Trophoblast cell (in vitro differentiated cells and primary cell): ENCODE results near the gene SLC16A9.
A peak's percentile ranks its signal among the peaks of the same experiment; 100 is the strongest.

Experiments
- DNase-seq, 2 donors: peaks; one replicate each; pipeline ENCODE4 v3.0.0-alpha.2; 2016
- H2AFZ ChIP-seq: 2 replicates; pipeline ENCODE4 v1.6.1; 2013; ENCODE audit warnings: low read length, moderate library complexity, mild to moderate bottlenecking; ENCODE audit not compliant: insufficient read depth, poor library complexity
- H2AK5ac ChIP-seq: 2 replicates; pipeline ENCODE4 v1.6.1; 2013; ENCODE audit warnings: mild to moderate bottlenecking, low read length
- H2BK120ac ChIP-seq: 2 replicates; pipeline ENCODE4 v1.6.1; 2013; ENCODE audit warnings: low read length, mild to moderate bottlenecking, moderate library complexity; ENCODE audit not compliant: insufficient read depth, poor library complexity
- H2BK12ac ChIP-seq: 2 replicates; pipeline ENCODE4 v1.6.1; 2013; ENCODE audit warnings: mild to moderate bottlenecking, low read length, moderate library complexity
- H2BK5ac ChIP-seq: 2 replicates; pipeline ENCODE4 v1.6.1; 2013; ENCODE audit warnings: low read length, low read depth, moderate library complexity, mild to moderate bottlenecking; ENCODE audit not compliant: poor library complexity
- H3K14ac ChIP-seq: 2 replicates; pipeline ENCODE4 v1.6.1; 2013; ENCODE audit warnings: mild to moderate bottlenecking, low read length
- H3K18ac ChIP-seq: 2 replicates; pipeline ENCODE4 v1.6.1; 2013; ENCODE audit warnings: mild to moderate bottlenecking, low read length
- H3K23ac ChIP-seq: 2 replicates; pipeline ENCODE4 v1.6.1; 2013; ENCODE audit warnings: low read length
- H3K27ac ChIP-seq: 2 replicates; pipeline ENCODE4 v1.5.1; 2013; ENCODE audit warnings: low read depth, mild to moderate bottlenecking, inconsistent platforms, low read length, moderate library complexity
- H3K27me3 ChIP-seq: 2 replicates; pipeline ENCODE4 v1.6.1; 2013; ENCODE audit warnings: inconsistent platforms, mild to moderate bottlenecking, low read length, moderate library complexity; ENCODE audit not compliant: insufficient read depth
- H3K36me3 ChIP-seq, 2 experiments: 1 replicate in 1 of 2; 2 replicates in 1 of 2; pipeline ENCODE4 v1.6.1; 2013; ENCODE audit warnings: low read length in 2 of 2, mild to moderate bottlenecking in 2 of 2, moderate library complexity in 1 of 2; ENCODE audit not compliant: insufficient read depth in 2 of 2, control insufficient read depth in 1 of 2
- H3K4ac ChIP-seq: 2 replicates; pipeline ENCODE4 v1.6.1; 2013; ENCODE audit warnings: low read depth, mild to moderate bottlenecking, low read length, moderate library complexity
- H3K4me1 ChIP-seq, 2 experiments: 1 replicate in 1 of 2; 2 replicates in 1 of 2; pipeline ENCODE4 v1.6.1; 2013; ENCODE audit warnings: low read length in 2 of 2, mild to moderate bottlenecking in 2 of 2, moderate library complexity in 1 of 2; ENCODE audit not compliant: insufficient read depth in 2 of 2, control insufficient read depth in 1 of 2
- H3K4me2 ChIP-seq: 2 replicates; pipeline ENCODE4 v1.6.1; 2013; ENCODE audit warnings: inconsistent platforms, mild to moderate bottlenecking, low read length, moderate library complexity
- H3K4me3 ChIP-seq: 2 replicates; pipeline ENCODE4 v1.5.1; 2013; ENCODE audit warnings: mild to moderate bottlenecking, low read depth, low read length, inconsistent platforms
- H3K79me1 ChIP-seq: one replicate; pipeline ENCODE4 v1.6.1; 2013; ENCODE audit warnings: low read length
- H3K79me2 ChIP-seq: 2 replicates; pipeline ENCODE4 v1.6.1; 2013; ENCODE audit warnings: low read length, mild to moderate bottlenecking; ENCODE audit not compliant: control insufficient read depth, insufficient read depth, poor library complexity
- H3K9ac ChIP-seq: 2 replicates; pipeline ENCODE4 v1.6.1; 2013; ENCODE audit warnings: mild to moderate bottlenecking, low read length
- H3K9me3 ChIP-seq: 2 replicates; pipeline ENCODE4 v1.6.1; 2013; ENCODE audit warnings: low read depth, mild to moderate bottlenecking, control low read depth, inconsistent platforms, low read length; ENCODE audit not compliant: insufficient read depth
- H4K12ac ChIP-seq: 2 replicates; pipeline ENCODE4 v1.6.1; 2013; ENCODE audit warnings: low read depth, mild to moderate bottlenecking, low read length, moderate library complexity
- H4K8ac ChIP-seq: 2 replicates; pipeline ENCODE4 v1.6.1; 2013; ENCODE audit warnings: low read depth, mild to moderate bottlenecking, low read length, moderate library complexity
- H4K91ac ChIP-seq: one replicate; pipeline ENCODE4 v1.6.1; 2013; ENCODE audit warnings: low read depth, mild to moderate bottlenecking, low read length, moderate library complexity
- WGBS: extraction: QIAGEN DNeasy Blood & Tissue Kit; methylation state at CpG from one replicate; pipeline ENCODE4 v1.1.7; 2013; ENCODE audit warnings: missing lambda C conversion rate; ENCODE audit not compliant: insufficient read length, insufficient coverage; ENCODE audit errors: extremely low coverage; 5-methylcytosine and 5-hydroxymethylcytosine counted together

SLC16A9 gene

DNA sequence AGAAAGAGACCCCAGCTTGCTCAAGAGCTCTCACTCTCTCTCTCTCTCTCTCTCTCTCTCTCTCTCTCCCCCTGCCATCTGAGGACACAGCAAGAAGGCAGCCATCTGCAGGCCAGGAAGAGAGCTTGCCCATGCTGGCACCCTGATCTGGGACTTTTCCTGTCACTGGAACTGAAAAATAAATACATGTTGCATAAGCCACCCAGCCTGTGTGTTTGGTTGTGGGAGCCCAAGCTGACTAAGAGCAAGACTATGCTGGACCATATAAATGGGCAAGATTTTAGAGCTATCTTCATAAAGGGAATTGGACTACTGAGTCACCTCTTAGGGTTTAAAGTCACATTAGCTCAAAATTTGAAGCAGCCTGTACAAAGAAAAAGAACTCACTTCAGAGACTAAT, 98.6 kb downstream of the SLC16A9 start:
- Histone ChIP-seq H3K18ac (no peak overlapping the region), H3K79me2 (no peaks in the 10 kb centered on the region), H3K4me1 (no peaks in the 10 kb centered on the region), H2BK5ac (no peak overlapping the region), H2AFZ (no peak overlapping the region), H3K79me1 (no peaks in the 10 kb centered on the region), H3K9me3 (no peaks in the 10 kb centered on the region), H2BK120ac (no peak overlapping the region), H3K36me3 (no peaks in the 10 kb centered on the region), H3K14ac (no peak overlapping the region), H3K4ac (no peak overlapping the region), H3K27ac (no peak overlapping the region), H3K23ac (no peak overlapping the region), H3K4me2 (no peak overlapping the region), H4K8ac (no peak overlapping the region), H4K91ac (no peak overlapping the region), H4K12ac (no peak overlapping the region), H3K9ac (no peak overlapping the region), H3K4me3 (no peak overlapping the region), H2BK12ac (no peak overlapping the region), H2AK5ac (no peak overlapping the region), H3K27me3 (no peaks in the 10 kb centered on the region)
- DNase-seq, result peak; percentile 82 to 93

DNA sequence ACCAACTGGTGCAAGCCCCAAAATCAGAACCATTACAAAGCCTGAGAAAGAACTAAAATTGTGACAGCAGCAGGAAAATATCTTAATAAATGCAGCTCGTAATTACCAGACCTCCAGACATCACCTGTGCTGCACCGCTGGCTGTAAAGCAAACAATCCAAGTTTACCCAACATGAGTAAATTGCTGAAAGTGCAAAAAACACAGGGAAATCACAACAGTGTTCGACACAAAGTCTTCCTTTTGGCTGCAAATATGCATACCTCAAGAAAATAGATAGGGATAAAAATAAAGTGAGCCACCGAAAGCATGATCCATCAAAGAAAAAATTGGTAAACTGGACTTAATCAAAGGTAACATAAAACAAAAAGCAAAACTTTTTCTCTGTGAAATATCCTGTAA, 101.7 kb downstream of the SLC16A9 start:
- no peaks in the 10 kb centered on the region for H3K4me1 ChIP-seq
- no peaks in the 10 kb centered on the region for H3K36me3 ChIP-seq
- no peaks in the 10 kb centered on the region for H3K9me3 ChIP-seq
- H3K9ac ChIP-seq, result no peak overlapping the region
- H3K18ac ChIP-seq, result no peak overlapping the region
- no peak overlapping the region for H4K12ac ChIP-seq
- no peak overlapping the region for H2BK120ac ChIP-seq
- H3K4me2 ChIP-seq, result no peak overlapping the region
- H3K14ac ChIP-seq, result no peak overlapping the region
- WGBS, result no CpG with 5 or more reads among the region's 4 CpGs
- no peak for DNase-seq
- no peak overlapping the region for H2BK5ac ChIP-seq
- H2BK12ac ChIP-seq, result no peak overlapping the region
- H3K27me3 ChIP-seq, result no peaks in the 10 kb centered on the region
- H3K27ac ChIP-seq, result no peak overlapping the region
- no peaks in the 10 kb centered on the region for H3K79me1 ChIP-seq
- no peak overlapping the region for H3K4ac ChIP-seq
- H3K79me2 ChIP-seq, result no peaks in the 10 kb centered on the region
- no peak overlapping the region for H4K91ac ChIP-seq
- no peak overlapping the region for H3K23ac ChIP-seq
- no peak overlapping the region for H2AK5ac ChIP-seq
- no peak overlapping the region for H4K8ac ChIP-seq
- H3K4me3 ChIP-seq, result no peak overlapping the region
- H2AFZ ChIP-seq, result no peak overlapping the region

DNA sequence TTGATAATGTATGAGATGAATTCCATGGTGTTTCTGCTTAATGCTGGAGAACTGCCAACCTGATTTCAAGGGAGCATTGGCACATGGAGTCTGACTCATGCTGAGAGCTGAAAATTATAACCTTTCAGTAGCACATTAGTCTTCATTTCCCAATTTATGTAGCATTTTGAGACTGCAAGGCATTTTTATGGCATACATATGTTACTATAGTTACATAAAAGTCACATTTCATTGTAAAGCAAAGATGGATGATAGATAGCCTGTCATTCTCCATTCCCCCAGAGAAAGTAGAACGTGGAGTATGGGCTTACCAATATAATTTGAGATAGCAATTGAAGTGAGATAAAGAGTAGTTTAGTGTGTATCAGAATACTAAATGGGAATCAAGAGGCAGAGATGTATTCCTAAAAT, 103.1 kb downstream of the SLC16A9 start:
- Histone ChIP-seq H3K23ac (no peak overlapping the region), H3K4ac (no peak overlapping the region), H4K12ac (no peak overlapping the region), H3K4me2 (no peak overlapping the region), H3K79me2 (no peaks in the 10 kb centered on the region), H3K9me3 (no peaks in the 10 kb centered on the region), H3K27ac (no peak overlapping the region), H3K14ac (no peak overlapping the region), H3K18ac (no peak overlapping the region), H2AK5ac (no peak overlapping the region), H3K9ac (no peak overlapping the region), H3K36me3 (no peaks in the 10 kb centered on the region), H3K4me3 (no peak overlapping the region), H4K91ac (no peak overlapping the region), H2BK120ac (no peak overlapping the region), H2BK12ac (no peak overlapping the region), H2AFZ (no peak overlapping the region), H3K79me1 (no peaks in the 10 kb centered on the region), H4K8ac (no peak overlapping the region), H3K27me3 (no peaks in the 10 kb centered on the region), H2BK5ac (no peak overlapping the region), H3K4me1 (no peaks in the 10 kb centered on the region)
- no peak for DNase-seq
- WGBS, result no CpG with 5 or more reads among the region's 1 CpG

DNA sequence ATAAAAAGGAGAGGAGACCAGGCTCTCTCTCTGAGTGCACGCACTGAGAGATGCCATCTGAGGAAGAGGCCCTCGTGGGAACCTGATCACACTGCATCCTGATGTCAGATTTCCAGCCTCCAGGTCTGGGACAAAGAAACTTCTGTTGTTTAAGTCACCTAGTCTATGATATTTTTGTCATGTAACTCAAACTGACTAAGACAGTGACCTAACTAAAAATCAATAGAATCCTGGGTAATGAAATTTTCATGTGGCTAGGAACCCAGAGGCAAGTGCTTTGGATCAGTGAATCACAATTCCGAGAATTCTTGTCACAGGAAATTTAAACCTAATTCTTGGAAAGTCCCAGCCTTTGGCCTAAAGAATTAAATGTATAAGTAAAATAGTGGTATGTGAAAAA, 107.7 kb downstream of the SLC16A9 start:
- Histone ChIP-seq H2BK120ac (no peak overlapping the region), H3K79me2 (no peaks in the 10 kb centered on the region), H3K14ac (no peak overlapping the region), H3K27ac (no peak overlapping the region), H2AFZ (no peak overlapping the region), H3K4me3 (no peak overlapping the region), H3K4me2 (no peak overlapping the region), H2BK12ac (no peak overlapping the region), H3K36me3 (no peaks in the 10 kb centered on the region), H2AK5ac (no peak overlapping the region), H4K12ac (no peak overlapping the region), H3K4ac (no peak overlapping the region), H2BK5ac (no peak overlapping the region), H4K91ac (no peak overlapping the region), H3K4me1 (no peaks in the 10 kb centered on the region), H3K23ac (no peak overlapping the region), H3K79me1 (no peaks in the 10 kb centered on the region), H3K27me3 (no peaks in the 10 kb centered on the region), H3K18ac (no peak overlapping the region), H3K9me3 (no peaks in the 10 kb centered on the region), H4K8ac (no peak overlapping the region), H3K9ac (no peak overlapping the region)
- peak in 1 of 2 donors; percentile 15 for DNase-seq
- WGBS, result no CpG with 5 or more reads among the region's 3 CpGs
